GM21423 (cell line): ENCODE data around the gene NPY1R.

Source experiments
- ATAC-seq: cut with Tn5 transposase; IDR thresholded peaks from one replicate; pipeline ENCODE4 v1.9.1; 2021; ENCODE audit warnings: mild to moderate bottlenecking, moderate library complexity; ENCODE audit not compliant: unreplicated experiment

Gene NPY1R

GRCh38 chr4:163332526-163333406 is at the start of gene NPY1R:
Gene NPY1R (minus strand): TSS chr4:163332596. CDS start chr4:163326554, 6,042 bp downstream.
- ATAC-seq = peak; percentile 86

DNA sequence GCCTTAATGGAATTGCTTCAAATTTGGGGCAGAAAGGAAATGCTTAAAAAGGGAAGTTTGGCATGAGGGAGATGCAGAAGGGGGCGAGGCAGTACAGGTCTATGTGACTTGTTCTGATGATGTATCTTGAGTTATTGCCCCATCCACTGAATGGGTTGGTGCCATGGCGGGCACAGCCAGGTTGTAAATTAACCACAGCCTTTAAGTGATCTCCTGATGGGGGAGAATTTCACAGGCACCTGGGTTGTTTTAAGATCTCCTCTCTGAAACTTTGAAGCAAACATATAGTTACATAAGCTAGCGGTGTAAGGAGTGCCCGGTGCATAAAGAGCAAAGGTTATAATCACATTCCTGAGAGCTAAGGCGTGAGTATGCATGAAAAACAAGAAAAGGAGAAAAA is 48.3 kb upstream of the NPY1R start:
- no peak for ATAC-seq

- ATAC-seq = no peak
These were observed 46.3 kb upstream of the NPY1R start for GRCh38 chr4:163378661-163379060.

DNA sequence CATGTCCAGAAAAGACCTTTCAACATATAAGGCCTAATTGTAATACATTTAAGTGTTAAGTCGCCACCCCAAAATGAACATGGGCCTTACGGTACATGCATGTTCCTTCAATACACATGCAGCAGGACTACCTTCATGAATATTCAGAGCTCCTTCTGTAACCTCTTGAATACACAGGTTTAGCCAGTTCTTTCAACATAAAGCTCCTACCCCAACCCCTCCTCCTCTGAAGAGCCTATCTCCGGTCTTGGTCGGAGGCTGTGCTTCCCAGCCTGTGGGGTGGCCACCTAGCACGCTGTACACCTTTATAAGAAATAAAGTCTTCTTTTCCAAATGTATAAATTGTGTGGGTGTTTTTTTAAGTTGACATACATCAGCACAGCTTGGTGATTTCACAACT is 39.6 kb upstream of the NPY1R start:
- no peak for ATAC-seq

GRCh38 chr4:163367651-163368050 is 35.3 kb upstream of the NPY1R start:
- no peak for ATAC-seq

DNA sequence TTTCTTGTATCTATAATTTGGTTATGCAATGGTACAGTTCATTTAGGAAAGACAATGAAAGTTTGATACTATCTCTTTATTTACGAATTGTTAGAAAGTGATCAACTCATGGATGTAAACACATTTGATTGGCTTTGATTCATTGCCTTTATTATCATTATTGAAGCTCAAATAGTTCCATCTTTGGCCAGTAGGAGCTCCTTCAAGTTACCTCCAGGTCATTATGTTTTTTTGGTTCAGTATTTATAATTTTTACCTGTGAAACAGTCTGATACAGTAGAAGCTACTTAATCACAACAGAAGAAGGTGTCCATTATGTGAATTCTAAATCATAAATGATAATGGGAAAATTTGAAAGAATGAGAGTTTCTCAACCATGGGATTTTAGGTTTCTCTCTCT is 23.7 kb upstream of the NPY1R start:
- no peak for ATAC-seq

DNA sequence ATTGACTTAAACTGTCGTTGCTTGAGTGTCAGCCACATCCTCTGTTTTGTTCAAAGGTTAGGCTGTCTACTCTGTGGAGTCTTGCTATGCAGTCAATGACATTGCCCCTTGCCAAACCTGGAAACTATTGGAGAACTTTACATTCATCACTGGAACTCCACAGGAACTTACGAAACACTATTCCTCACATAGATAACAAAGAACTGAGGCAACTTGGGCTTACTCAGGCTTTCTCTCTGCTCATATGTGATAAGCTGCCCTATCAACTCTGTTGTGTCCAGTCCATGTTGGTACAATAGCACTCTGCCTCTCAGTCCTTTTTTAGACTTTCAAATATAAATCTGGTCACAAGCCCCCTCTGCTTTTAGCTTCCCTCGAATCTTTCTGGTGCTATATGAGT is 20.7 kb upstream of the NPY1R start:
- no peak for ATAC-seq

GRCh38 chr4:163350672-163351071 is 18.3 kb upstream of the NPY1R start:
- no peak for ATAC-seq

GRCh38 chr4:163344147-163345125 is 12.0 kb upstream of the NPY1R start:
- no peak for ATAC-seq

- no peak for ATAC-seq
These were observed 11.3 kb upstream of the NPY1R start, which contains the start of gene NPY5R for GRCh38 chr4:163343604-163344146. Gene NPY5R (plus strand): TSS chr4:163343892. CDS start chr4:163350274, 6,382 bp downstream.

GRCh38 chr4:163335384-163335783 is 3.0 kb upstream of the NPY1R start:
- no peak for ATAC-seq

- no peak for ATAC-seq
These were observed 593 bp downstream of the NPY1R start for GRCh38 chr4:163331629-163332376.

GRCh38 chr4:163330916-163331628 is 1.3 kb downstream of the NPY1R start:
- no peak for ATAC-seq

DNA sequence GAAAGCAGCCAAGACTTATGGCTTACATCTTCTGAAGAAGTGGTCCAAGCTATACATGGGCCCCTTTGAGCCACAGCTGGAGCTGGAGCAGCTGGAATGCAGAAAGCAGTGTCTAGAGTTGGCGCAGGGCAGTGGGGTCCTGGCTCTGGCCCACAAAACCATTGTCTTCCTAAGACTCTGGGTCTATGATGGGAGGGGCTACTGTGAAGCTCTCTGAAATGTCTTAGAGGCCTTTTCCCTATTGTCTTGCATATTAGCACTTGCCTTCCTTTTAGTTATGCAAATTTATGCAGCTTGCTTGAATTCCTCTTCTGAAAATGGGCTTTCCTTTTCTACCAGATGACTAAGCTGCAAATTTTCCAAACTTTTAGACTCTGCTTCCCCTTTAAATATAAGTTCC is 15.3 kb downstream of the NPY1R start:
- no peak for ATAC-seq

GRCh38 chr4:163309466-163309865 is 22.9 kb downstream of the NPY1R start:
- ATAC-seq = no peak

DNA sequence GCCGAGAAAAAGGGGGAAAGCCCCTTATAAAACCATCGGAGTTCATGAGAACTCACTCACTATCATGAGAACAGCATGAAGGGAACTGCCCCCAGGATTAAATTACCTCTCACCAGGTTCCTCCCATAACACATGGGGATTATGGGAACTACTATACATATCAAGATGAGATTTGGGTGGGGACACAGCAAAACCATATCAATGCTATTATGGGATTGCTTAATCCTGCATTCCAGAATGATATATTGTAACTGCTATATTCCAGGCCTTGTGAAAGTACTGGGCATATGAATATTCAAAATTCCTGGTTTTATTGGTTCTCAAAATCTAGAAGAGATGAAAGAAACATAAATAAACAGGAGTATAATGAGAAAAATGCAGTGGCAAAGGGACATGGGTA is 29.3 kb downstream of the NPY1R start:
- ATAC-seq = no peak

DNA sequence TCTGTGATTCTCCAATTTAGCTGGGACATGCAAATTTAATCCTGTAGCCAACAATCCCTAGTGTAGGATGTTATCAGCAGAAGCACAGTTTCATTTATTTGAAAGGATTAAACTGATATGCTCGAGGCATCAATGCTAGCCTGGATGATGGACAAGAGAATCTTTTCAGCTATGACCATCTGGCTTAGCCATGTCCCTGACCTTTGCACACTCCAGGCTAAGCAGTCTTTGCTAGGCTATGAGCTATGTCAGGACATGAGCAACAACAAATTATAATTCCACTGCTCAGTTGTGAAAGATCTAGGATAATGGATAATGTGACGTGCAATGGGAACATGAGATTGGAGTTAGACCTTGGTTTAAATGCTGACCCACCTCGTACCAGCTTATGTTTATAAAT is 32.0 kb downstream of the NPY1R start:
- ATAC-seq = no peak

GRCh38 chr4:163295138-163295537 is 37.3 kb downstream of the NPY1R start:
- no peak for ATAC-seq

DNA sequence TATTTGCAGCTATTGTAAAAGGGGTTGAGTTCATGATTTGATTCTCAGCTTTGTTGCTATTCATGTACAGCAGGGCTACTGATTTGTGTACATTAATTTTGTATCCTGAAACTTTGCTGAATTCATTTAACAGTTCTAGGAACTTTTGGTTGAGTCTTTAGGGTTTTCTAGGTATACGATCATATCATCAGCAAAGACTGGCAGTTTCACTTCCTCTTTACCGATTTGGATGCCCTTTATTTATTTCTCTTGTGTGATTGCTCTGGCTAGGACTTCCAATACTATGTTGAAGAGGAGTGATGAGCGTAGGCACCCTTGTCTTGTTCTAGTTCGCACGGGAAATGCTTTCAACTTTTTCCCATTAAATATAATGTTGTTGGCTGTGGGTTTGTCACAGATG is 48.1 kb downstream of the NPY1R start:
- ATAC-seq = no peak
